Fibroblast of the aortic adventitia (primary cell): Measurements from ENCODE around the gene PRKAR1B. TPM values are rescaled to one million over a fixed set of nuclear protein-coding genes. Genes with fewer than 3 reads are reported as not detected.

Source experiments
- DNase-seq: peaks from one replicate; pipeline ENCODE4 v3.0.0-alpha.2; 2010; ENCODE audit warnings: low read depth
- H3K4me3 ChIP-seq: 2 replicates; pipeline ENCODE4 v1.5.1; 2011; ENCODE audit warnings: low read depth, mild to moderate bottlenecking, control low read depth, low read length, moderate library complexity
- total RNA-seq: library from RNA; depleted of rRNA; stranded (reverse); fragments of >200 nt; gene quantifications from 2 replicates; pipeline ENCODE4 v1.2.3, GENCODE V29; 2012; ENCODE audit warnings: low replicate concordance
- TF ChIP-seq, protein P1 (sequence below): IDR thresholded peaks from 2 replicates; pipeline ENCODE4 v1.5.1; 2011; ENCODE audit warnings: mild to moderate bottlenecking, low read length, control low read depth, inconsistent platforms; ENCODE audit not compliant: insufficient read depth

PRKAR1B gene
- total RNA-seq, 1 donor = 7.0 TPM

DNA sequence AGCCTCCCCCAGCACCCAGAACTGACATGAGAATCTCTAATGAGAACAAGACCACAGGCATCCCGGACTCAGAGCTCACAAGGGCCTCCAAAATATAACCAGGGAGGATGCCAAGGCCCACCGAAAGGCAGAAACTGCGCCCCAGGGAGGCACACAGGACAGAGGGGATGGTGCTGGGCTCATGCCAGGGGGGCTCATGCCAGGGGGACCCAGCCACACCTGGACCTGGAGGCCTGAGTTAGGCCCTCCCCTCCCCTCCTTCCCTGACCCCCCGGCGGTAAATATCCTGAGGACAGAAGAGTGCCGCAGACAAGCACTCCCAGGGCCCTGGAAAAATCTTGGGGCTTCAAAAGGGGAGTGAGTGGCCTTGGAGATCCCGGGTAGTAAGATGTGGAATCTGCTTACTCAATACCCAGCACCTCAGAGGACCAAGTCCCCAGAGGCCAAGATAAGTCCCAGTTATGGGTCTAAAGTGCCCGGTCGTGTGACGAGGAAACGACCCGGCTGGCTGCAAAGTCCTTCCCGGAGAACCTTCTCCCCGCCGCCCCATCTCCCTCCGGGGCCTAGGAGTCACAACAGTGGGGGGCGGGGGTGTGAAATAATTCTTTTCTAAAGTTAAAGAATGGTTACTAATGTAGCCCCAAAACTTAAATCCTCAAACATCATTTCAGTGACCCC is 219.3 kb downstream of the PRKAR1B start:
- no peak for DNase-seq
- TF ChIP-seq, protein P1, sequence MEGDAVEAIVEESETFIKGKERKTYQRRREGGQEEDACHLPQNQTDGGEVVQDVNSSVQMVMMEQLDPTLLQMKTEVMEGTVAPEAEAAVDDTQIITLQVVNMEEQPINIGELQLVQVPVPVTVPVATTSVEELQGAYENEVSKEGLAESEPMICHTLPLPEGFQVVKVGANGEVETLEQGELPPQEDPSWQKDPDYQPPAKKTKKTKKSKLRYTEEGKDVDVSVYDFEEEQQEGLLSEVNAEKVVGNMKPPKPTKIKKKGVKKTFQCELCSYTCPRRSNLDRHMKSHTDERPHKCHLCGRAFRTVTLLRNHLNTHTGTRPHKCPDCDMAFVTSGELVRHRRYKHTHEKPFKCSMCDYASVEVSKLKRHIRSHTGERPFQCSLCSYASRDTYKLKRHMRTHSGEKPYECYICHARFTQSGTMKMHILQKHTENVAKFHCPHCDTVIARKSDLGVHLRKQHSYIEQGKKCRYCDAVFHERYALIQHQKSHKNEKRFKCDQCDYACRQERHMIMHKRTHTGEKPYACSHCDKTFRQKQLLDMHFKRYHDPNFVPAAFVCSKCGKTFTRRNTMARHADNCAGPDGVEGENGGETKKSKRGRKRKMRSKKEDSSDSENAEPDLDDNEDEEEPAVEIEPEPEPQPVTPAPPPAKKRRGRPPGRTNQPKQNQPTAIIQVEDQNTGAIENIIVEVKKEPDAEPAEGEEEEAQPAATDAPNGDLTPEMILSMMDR = no peak
- H3K4me3 ChIP-seq = no peak overlapping the region

DNA sequence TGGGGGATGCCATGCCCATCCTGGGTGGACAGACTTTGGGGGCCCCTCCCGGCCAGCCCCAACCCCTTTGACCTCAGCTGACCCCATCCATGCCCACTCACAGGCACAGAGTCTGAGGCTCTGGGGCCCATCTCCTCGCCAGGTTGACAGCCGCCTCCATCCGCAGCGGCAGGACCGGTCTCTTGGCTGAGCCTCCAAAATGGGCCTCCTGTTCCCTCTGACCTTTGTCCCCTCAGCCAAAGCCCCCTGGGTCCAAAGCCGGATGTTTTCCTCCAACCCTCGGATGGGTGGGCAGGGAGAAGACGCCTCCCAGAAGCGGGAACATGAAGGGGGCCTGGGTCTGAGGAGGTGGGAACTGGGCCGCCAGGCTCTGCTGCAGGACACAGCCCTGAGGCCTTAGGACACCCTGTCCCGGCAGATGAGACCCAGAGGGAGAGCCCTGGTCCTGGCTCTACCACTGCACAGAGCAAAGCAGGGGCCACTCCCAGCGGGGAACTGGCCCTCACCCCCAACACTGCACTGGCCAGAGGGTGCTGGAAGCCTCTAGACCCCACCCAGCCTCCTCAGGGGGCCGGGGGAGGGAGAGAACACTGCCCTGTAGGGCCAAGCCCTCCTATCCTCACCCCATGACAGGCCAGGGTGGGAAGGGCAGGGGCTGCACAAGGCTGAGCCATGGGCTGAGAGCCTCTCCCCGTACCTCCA is 220.0 kb downstream of the PRKAR1B start:
- H3K4me3 ChIP-seq = no peak overlapping the region
- TF ChIP-seq, protein P1 = no peak
- no peak for DNase-seq

DNA sequence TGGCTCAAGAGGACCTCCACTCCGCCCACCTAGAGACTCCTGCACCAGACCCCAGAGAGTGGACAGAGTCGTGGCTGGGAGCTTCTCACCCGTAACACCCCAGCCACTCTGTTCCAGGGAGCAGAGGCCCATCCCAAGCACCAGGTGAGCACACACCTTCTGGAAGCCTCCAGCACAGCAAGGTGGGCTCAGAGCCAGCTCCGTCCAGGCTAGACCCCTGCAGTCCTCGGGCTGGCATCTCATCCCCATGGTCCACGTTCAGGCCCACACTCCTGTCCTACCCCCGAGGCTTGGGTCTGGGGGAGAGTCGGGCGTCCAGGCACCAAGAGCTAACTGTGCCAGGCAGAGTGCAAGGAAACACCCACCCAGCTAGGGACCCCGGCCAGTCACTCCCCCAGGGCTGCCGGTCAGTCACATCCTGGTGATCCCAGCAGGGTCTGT is 220.7 kb downstream of the PRKAR1B start:
- TF ChIP-seq, protein P1 = no peak
- DNase-seq = no peak
- H3K4me3 ChIP-seq = no peak overlapping the region

DNA sequence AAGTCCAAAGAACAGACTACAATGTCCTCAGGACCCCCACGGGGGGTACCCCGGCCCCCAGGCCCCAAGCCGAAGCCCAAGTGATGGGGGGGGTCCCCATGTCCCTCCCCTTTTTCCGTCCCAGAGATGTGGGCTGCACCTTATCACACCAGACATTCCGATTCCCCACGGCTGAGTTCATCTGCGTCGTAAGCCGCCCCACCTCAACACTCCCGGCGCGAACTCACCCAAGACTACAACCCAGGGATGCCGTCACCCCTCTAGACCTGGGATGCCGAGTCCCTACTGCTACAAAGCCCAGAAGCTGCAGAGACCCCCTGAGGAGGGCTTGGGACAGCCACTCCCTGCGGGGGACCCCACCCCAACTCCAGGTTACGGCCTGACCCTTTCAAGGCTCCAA is 221.9 kb downstream of the PRKAR1B start:
- TF ChIP-seq, protein P1 = no peak
- no peak overlapping the region for H3K4me3 ChIP-seq
- DNase-seq = no peak

DNA sequence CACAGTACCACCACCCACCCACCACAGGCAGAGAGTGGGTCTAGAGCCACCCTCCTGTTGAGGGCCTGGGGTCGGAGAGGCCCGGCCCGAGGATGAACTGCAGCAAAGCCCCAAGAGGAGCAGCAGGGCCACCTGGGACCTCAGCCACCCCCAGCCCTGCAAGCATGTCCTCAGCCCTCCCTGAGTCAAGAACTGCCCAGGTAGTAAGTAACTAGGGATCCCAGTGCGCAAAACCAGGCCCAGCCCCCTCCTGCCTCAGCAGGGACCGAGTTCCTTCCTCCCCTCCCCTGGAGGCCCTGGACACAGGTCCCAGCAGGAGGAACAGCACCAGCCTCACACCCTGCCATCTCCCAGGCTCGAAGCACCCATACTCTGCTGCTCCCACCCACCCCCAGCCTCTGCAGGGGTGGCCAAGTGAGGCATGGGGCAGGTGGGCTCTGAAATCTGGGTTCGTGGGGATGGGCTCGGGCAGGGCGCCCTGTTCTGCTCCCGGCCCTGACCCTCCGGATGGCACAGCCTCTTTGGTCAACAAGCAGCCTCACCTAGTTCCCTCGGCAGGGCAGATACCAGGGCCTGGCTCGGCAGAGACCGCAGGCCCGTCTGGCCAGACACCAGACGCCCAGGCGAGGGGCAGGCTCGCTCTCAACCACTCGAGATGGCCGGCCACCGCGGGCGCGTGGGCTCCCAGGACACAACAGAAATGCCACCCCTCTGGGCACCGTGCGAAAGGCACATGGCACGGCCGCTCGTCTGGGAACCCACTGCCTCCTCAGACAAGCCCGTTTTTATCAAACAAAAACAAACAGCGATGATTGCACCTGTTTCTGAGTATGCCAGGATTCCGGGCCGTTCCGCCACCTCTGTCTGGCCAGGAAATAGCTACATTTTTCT is 222.6 kb downstream of the PRKAR1B start:
- DNase-seq = no peak
- no peak overlapping the region for H3K4me3 ChIP-seq
- TF ChIP-seq, protein P1 = no peak

DNA sequence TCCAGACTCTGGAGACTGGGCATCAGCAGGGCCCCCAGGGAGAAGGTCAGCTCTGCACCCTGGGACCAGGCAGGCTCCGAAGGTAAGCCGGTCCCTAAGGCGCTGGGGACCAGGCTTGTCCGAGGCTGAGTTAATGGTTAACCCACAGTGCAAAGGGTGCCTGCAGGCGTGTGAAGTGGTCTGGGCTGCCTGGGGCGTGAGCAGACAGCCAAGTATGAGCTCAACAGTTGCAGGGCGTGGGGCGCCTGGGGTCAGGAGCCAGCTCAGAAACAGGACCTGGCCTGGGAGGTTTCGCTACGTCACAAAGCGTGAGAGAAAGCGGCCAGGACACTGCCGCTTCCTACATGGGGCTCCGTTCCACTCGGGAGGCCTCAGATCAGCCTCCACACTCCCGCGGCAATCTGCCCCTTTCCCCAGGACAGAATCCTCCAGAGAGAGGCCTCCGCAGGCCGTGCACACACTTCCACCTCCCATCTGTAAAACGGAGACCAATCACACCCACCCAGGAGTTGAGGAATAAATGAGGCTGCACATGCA is 223.4 kb downstream of the PRKAR1B start:
- H3K4me3 ChIP-seq = no peak overlapping the region
- TF ChIP-seq, protein P1 = no peak
- DNase-seq = peak; percentile 53
